ENCODE results near the gene CLNS1A. TPM values are rescaled to one million over a fixed set of nuclear protein-coding genes. Genes with fewer than 3 reads are reported as not detected.
A peak's percentile ranks its signal among the peaks of the same experiment; 100 is the strongest.

Gene CLNS1A
- total RNA-seq, 1 experiment from 2014 or later, result 147 TPM

DNA sequence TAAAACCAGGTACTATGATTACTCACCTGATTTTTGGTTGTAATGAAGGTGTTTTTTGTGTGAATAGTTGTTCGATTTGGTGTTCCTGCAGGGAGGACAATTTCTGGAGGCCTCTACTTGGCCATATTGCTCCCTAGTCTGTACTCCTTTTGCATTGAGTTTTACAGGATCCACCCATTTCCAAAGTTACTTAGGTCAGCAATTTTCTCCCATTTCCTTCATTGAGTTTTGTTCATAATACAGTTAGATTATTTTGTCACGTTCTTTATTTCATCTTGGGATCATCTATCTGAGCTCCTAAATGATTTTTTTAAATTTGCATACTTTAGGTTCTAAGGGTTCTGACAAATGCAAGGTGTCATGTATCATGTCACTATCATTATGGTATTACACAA lies 67.9 kb downstream of the CLNS1A start (continued):
- TF ChIP-seq, protein P1, sequence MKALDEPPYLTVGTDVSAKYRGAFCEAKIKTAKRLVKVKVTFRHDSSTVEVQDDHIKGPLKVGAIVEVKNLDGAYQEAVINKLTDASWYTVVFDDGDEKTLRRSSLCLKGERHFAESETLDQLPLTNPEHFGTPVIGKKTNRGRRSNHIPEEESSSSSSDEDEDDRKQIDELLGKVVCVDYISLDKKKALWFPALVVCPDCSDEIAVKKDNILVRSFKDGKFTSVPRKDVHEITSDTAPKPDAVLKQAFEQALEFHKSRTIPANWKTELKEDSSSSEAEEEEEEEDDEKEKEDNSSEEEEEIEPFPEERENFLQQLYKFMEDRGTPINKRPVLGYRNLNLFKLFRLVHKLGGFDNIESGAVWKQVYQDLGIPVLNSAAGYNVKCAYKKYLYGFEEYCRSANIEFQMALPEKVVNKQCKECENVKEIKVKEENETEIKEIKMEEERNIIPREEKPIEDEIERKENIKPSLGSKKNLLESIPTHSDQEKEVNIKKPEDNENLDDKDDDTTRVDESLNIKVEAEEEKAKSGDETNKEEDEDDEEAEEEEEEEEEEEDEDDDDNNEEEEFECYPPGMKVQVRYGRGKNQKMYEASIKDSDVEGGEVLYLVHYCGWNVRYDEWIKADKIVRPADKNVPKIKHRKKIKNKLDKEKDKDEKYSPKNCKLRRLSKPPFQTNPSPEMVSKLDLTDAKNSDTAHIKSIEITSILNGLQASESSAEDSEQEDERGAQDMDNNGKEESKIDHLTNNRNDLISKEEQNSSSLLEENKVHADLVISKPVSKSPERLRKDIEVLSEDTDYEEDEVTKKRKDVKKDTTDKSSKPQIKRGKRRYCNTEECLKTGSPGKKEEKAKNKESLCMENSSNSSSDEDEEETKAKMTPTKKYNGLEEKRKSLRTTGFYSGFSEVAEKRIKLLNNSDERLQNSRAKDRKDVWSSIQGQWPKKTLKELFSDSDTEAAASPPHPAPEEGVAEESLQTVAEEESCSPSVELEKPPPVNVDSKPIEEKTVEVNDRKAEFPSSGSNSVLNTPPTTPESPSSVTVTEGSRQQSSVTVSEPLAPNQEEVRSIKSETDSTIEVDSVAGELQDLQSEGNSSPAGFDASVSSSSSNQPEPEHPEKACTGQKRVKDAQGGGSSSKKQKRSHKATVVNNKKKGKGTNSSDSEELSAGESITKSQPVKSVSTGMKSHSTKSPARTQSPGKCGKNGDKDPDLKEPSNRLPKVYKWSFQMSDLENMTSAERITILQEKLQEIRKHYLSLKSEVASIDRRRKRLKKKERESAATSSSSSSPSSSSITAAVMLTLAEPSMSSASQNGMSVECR (CRISPR knock-in tag; IDR thresholded peaks at IDR 0.05; ENCODE audit: borderline replicate concordance), result no peak
- no peak for TF ChIP-seq RORB (CRISPR knock-in tag; IDR thresholded peaks at IDR 0.05)
- TF ChIP-seq ESRRA (CRISPR knock-in tag; IDR thresholded peaks at IDR 0.05; ENCODE audit: borderline replicate concordance), result no peak

DNA sequence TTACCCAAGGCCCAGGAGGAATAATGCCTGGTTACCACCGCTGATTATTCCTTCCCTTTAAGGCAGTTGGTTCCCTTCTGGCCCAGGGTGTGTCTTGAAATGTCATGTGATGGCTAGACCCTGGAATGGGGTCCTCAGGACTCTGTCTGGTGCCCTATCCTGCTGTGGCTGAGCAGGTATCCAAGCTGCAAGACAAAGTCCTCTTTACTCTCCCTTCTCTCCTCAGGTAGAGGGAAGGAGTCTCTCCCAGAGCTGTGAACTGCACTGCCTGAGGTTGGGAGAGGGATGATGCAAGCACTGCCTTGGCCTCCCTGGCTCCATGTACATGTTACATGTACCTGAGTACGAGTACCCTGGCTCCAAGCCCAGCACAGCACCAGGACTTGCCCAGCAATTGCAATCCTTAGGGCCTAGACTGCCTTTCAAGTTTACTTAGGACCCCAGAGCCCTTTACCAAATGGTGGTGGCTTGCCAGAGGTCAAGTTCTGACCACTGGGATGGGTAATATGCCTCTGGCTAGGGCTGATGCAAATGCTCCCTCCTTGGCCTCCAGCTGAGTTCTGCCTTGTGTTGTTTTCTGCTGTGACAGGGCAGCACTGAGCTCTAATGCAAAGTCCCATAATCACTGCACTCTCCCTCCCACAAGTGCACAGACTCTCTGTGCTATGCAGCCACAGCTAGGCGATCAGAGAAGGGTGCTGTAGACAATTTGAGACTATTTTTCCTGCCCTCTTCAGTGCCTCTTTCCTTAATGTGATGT lies 68.5 kb downstream of the CLNS1A start:
- TF ChIP-seq RORB (CRISPR knock-in tag; IDR thresholded peaks at IDR 0.05) (no peak), ZNF121 (CRISPR knock-in tag; IDR thresholded peaks at IDR 0.05) (no peak), ZNF317 (CRISPR knock-in tag; IDR thresholded peaks at IDR 0.05; ENCODE audit: borderline replicate concordance, low read depth) (no peak)
- TF ChIP-seq, protein P2, sequence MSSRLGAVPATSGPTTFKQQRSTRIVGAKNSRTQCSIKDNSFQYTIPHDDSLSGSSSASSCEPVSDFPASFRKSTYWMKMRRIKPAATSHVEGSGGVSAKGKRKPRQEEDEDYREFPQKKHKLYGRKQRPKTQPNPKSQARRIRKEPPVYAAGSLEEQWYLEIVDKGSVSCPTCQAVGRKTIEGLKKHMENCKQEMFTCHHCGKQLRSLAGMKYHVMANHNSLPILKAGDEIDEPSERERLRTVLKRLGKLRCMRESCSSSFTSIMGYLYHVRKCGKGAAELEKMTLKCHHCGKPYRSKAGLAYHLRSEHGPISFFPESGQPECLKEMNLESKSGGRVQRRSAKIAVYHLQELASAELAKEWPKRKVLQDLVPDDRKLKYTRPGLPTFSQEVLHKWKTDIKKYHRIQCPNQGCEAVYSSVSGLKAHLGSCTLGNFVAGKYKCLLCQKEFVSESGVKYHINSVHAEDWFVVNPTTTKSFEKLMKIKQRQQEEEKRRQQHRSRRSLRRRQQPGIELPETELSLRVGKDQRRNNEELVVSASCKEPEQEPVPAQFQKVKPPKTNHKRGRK (CRISPR knock-in tag; IDR thresholded peaks at IDR 0.05; ENCODE audit: borderline replicate concordance), result no peak
- ChIA-PET POLR2A (no interaction called here), CTCF (interaction anchor here (0.6 to 1.2 kb wide), 2 partner anchors 11 to 125 kb away, joined by 4 to 5 read pairs; no protein-coding TSS in a partner anchor)
- no peak for DNase-seq (ENCODE audit: low spot score)
- peak; percentile 42 for ATAC-seq
- Mint-ChIP-seq H3K27me3 (ENCODE audit: low read depth) (no peaks in the 10 kb centered on the region; the same call in 1 of the 2 replicates), H3K27ac (no peak overlapping the region), H3K36me3 (no peaks in the 10 kb centered on the region), H3K4me1 (peaks cover 45% of the 10 kb centered on the region), H3K9me3 (0 out of 2 replicates have a peak, but pooled peaks cover under 1% of the 10 kb centered on the region), H3K4me3 (no peak overlapping the region)

DNA sequence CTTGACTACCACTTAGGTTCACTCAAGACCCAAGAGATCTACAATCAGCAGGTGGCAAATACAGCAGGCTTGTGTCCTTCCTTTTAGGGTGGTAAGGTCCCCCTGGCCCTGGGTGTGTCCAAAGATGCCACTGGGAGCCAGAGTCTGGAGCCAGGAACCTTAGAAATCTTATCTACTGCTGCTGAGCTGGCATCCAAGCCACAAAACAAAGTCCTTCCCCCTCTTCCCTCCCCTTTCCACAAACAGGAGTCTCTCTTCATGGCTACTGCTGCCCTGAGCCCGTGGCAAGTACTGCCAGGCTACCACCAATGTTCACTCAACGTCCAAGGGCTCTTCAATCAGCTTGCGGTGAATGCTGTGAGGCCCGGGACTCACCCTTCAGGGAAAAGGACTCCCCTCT lies 69.3 kb downstream of the CLNS1A start:
- no peak for DNase-seq (ENCODE audit: low spot score)
- CTCF ChIA-PET, result no interaction called here
- H3K4me3 Mint-ChIP-seq, result no peak overlapping the region
- TF ChIP-seq OVOL2 (CRISPR knock-in tag; IDR thresholded peaks at IDR 0.05; ENCODE audit: borderline replicate concordance) (no peak), RELA (CRISPR knock-in tag; IDR thresholded peaks at IDR 0.05; ENCODE audit: borderline replicate concordance) (no peak), TEAD1 (CRISPR knock-in tag; IDR thresholded peaks at IDR 0.05) (no peak), ESRRA (CRISPR knock-in tag; IDR thresholded peaks at IDR 0.05; ENCODE audit: borderline replicate concordance) (no peak), NR1H2 (CRISPR knock-in tag; IDR thresholded peaks at IDR 0.05) (no peak)
- TF ChIP-seq, protein P3, sequence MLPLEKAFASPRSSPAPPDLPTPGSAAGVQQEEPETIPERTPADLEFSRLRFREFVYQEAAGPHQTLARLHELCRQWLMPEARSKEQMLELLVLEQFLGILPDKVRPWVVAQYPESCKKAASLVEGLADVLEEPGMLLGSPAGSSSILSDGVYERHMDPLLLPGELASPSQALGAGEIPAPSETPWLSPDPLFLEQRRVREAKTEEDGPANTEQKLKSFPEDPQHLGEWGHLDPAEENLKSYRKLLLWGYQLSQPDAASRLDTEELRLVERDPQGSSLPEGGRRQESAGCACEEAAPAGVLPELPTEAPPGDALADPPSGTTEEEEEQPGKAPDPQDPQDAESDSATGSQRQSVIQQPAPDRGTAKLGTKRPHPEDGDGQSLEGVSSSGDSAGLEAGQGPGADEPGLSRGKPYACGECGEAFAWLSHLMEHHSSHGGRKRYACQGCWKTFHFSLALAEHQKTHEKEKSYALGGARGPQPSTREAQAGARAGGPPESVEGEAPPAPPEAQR (CRISPR knock-in tag; IDR thresholded peaks at IDR 0.05), result no peak
- TF ChIP-seq, protein P4, sequence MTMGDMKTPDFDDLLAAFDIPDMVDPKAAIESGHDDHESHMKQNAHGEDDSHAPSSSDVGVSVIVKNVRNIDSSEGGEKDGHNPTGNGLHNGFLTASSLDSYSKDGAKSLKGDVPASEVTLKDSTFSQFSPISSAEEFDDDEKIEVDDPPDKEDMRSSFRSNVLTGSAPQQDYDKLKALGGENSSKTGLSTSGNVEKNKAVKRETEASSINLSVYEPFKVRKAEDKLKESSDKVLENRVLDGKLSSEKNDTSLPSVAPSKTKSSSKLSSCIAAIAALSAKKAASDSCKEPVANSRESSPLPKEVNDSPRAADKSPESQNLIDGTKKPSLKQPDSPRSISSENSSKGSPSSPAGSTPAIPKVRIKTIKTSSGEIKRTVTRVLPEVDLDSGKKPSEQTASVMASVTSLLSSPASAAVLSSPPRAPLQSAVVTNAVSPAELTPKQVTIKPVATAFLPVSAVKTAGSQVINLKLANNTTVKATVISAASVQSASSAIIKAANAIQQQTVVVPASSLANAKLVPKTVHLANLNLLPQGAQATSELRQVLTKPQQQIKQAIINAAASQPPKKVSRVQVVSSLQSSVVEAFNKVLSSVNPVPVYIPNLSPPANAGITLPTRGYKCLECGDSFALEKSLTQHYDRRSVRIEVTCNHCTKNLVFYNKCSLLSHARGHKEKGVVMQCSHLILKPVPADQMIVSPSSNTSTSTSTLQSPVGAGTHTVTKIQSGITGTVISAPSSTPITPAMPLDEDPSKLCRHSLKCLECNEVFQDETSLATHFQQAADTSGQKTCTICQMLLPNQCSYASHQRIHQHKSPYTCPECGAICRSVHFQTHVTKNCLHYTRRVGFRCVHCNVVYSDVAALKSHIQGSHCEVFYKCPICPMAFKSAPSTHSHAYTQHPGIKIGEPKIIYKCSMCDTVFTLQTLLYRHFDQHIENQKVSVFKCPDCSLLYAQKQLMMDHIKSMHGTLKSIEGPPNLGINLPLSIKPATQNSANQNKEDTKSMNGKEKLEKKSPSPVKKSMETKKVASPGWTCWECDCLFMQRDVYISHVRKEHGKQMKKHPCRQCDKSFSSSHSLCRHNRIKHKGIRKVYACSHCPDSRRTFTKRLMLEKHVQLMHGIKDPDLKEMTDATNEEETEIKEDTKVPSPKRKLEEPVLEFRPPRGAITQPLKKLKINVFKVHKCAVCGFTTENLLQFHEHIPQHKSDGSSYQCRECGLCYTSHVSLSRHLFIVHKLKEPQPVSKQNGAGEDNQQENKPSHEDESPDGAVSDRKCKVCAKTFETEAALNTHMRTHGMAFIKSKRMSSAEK (CRISPR knock-in tag; IDR thresholded peaks at IDR 0.05; ENCODE audit: borderline replicate concordance), result no peak
- TF ChIP-seq, protein P5, sequence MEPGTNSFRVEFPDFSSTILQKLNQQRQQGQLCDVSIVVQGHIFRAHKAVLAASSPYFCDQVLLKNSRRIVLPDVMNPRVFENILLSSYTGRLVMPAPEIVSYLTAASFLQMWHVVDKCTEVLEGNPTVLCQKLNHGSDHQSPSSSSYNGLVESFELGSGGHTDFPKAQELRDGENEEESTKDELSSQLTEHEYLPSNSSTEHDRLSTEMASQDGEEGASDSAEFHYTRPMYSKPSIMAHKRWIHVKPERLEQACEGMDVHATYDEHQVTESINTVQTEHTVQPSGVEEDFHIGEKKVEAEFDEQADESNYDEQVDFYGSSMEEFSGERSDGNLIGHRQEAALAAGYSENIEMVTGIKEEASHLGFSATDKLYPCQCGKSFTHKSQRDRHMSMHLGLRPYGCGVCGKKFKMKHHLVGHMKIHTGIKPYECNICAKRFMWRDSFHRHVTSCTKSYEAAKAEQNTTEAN (CRISPR knock-in tag; IDR thresholded peaks at IDR 0.05), result no peak
- TF ChIP-seq, protein P6, sequence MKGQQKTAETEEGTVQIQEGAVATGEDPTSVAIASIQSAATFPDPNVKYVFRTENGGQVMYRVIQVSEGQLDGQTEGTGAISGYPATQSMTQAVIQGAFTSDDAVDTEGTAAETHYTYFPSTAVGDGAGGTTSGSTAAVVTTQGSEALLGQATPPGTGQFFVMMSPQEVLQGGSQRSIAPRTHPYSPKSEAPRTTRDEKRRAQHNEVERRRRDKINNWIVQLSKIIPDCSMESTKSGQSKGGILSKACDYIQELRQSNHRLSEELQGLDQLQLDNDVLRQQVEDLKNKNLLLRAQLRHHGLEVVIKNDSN (CRISPR knock-in tag; IDR thresholded peaks at IDR 0.05), result no peak
- TF ChIP-seq, protein P7, sequence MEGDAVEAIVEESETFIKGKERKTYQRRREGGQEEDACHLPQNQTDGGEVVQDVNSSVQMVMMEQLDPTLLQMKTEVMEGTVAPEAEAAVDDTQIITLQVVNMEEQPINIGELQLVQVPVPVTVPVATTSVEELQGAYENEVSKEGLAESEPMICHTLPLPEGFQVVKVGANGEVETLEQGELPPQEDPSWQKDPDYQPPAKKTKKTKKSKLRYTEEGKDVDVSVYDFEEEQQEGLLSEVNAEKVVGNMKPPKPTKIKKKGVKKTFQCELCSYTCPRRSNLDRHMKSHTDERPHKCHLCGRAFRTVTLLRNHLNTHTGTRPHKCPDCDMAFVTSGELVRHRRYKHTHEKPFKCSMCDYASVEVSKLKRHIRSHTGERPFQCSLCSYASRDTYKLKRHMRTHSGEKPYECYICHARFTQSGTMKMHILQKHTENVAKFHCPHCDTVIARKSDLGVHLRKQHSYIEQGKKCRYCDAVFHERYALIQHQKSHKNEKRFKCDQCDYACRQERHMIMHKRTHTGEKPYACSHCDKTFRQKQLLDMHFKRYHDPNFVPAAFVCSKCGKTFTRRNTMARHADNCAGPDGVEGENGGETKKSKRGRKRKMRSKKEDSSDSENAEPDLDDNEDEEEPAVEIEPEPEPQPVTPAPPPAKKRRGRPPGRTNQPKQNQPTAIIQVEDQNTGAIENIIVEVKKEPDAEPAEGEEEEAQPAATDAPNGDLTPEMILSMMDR (IDR thresholded peaks at IDR 0.05), result no peak

More for the DNA sequence above, 69.3 kb downstream of the CLNS1A start:
- Mint-ChIP-seq H3K9me3 (0 out of 2 replicates have a peak, but pooled peaks cover 4% of the 10 kb centered on the region), H3K27me3 (ENCODE audit: low read depth) (no peaks in the 10 kb centered on the region; the same call in none of the 2 replicates), H3K36me3 (no peaks in the 10 kb centered on the region), H3K4me1 (peaks cover 45% of the 10 kb centered on the region), H3K27ac (no peak overlapping the region)
- POLR2A ChIA-PET, result no interaction called here
- ATAC-seq, result no peak

Data from WTC11 (cell line).